Peyer's patch (tissue), 4 donors: ENCODE results near the gene RASGRP4. TPM values are rescaled to one million over a fixed set of nuclear protein-coding genes. Genes with fewer than 3 reads are reported as not detected.

Experiments
- DNase-seq, 3 donors: peaks; one replicate each; pipeline ENCODE4 v3.0.0-alpha.2; 2017 to 2019
- H3K27ac ChIP-seq, 4 donors: fragments of 200-600 bp; sonication (generic); one replicate each; pipeline ENCODE4 v1.5.1; 2016 to 2019
- H3K27me3 ChIP-seq, 2 donors: fragments of 200-600 bp; sonication (generic); one replicate each; pipeline ENCODE4 v1.5.1; 2019
- H3K36me3 ChIP-seq, 3 donors: fragments of 200-600 bp; sonication (generic); one replicate each; pipeline ENCODE4 v1.5.1; 2016 to 2019
- H3K4me1 ChIP-seq, 4 donors: fragments of 200-600 bp; sonication (generic); one replicate each; pipeline ENCODE4 v1.5.1; 2016 to 2019
- H3K4me3 ChIP-seq, 4 donors: fragments of 200-600 bp; sonication (generic); 1 replicate in 3 of 4; 2 replicates in 1 of 4; pipeline ENCODE4 v1.5.1; 2016 to 2019; ENCODE audit warnings: mild to moderate bottlenecking in 1 of 4
- H3K9me3 ChIP-seq, 4 donors: fragments of 200-600 bp; sonication (generic); one replicate each; pipeline ENCODE4 v1.5.1; 2016 to 2019; ENCODE audit warnings: mild to moderate bottlenecking in 1 of 4
- POLR2A ChIP-seq, 2 donors: fragments of 450-650 bp; IDR thresholded peaks; one replicate each; pipeline ENCODE4 v1.5.1; 2017; ENCODE audit warnings: antibody characterized with exemption in 2 of 2, mild to moderate bottlenecking in 2 of 2, moderate library complexity in 2 of 2
- total RNA-seq, 4 donors: library from RNA; depleted of rRNA; stranded (reverse); fragments of >200 nt; gene quantifications; one replicate each; pipeline ENCODE4 v1.1.0, GENCODE V29; 2016
- TF ChIP-seq, protein P1 (sequence below), 6 experiments: fragments of 450-650 bp in 4 of 6; fragments of 200-600 bp in 2 of 6; sonication (generic) in 1 of 6; IDR thresholded peaks; one replicate each; pipeline ENCODE4 v1.5.1; 2017 to 2019; ENCODE audit warnings: antibody characterized with exemption in 6 of 6, mild to moderate bottlenecking in 3 of 6, moderate library complexity in 1 of 6

RASGRP4 gene
- total RNA-seq, 4 donors from 2014 or later, result 0.70 to 9.1 (median 1.7) TPM

DNA sequence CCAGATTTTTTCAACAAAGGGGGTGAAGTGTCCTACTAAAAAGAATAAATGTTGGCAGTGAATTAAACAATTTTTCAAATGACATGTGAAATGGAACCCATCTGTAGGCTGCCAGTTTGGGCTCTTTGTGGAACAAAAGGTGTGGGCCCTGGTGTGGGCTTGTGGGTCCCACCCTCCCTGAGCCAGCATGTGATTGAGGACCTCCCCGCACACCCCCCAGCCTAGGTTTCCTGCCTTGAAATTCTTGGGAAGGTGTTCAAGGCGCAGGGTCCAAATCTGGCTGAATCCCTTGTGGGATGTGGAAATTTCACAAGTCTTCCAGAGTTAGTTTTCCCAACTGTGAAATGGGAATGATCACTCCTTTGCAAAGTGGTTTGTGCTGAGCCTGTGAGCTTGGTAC is 42.3 kb downstream of the RASGRP4 start:
- Histone ChIP-seq H3K4me3 (no peak overlapping the region), H3K4me1 (peaks cover 4 to 34% (median 22%) of the 10 kb centered on the region in 4 donors), H3K9me3 (no peaks in the 10 kb centered on the region), H3K36me3 (peaks cover 0 to 61% (median 0%) of the 10 kb centered on the region in 3 donors), H3K27me3 (no peaks in the 10 kb centered on the region), H3K27ac (no peak overlapping the region)
- no peak for TF ChIP-seq POLR2A (IDR thresholded peaks at IDR 0.05)
- TF ChIP-seq, protein P1, sequence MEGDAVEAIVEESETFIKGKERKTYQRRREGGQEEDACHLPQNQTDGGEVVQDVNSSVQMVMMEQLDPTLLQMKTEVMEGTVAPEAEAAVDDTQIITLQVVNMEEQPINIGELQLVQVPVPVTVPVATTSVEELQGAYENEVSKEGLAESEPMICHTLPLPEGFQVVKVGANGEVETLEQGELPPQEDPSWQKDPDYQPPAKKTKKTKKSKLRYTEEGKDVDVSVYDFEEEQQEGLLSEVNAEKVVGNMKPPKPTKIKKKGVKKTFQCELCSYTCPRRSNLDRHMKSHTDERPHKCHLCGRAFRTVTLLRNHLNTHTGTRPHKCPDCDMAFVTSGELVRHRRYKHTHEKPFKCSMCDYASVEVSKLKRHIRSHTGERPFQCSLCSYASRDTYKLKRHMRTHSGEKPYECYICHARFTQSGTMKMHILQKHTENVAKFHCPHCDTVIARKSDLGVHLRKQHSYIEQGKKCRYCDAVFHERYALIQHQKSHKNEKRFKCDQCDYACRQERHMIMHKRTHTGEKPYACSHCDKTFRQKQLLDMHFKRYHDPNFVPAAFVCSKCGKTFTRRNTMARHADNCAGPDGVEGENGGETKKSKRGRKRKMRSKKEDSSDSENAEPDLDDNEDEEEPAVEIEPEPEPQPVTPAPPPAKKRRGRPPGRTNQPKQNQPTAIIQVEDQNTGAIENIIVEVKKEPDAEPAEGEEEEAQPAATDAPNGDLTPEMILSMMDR (IDR thresholded peaks at IDR 0.05), result no peak
- no peak for DNase-seq

GRCh38 chr19:38383184-38383583 is 42.8 kb downstream of the RASGRP4 start:
- H3K9me3 ChIP-seq, result no peaks in the 10 kb centered on the region
- H3K4me1 ChIP-seq, result peaks cover 4 to 28% (median 16%) of the 10 kb centered on the region in 4 donors
- H3K4me3 ChIP-seq, result no peak overlapping the region
- TF ChIP-seq, protein P1 (IDR thresholded peaks at IDR 0.05), result no peak
- TF ChIP-seq POLR2A (IDR thresholded peaks at IDR 0.05), result no peak
- DNase-seq, result no peak
- no peak overlapping the region for H3K27ac ChIP-seq
- no peaks in the 10 kb centered on the region for H3K27me3 ChIP-seq
- peaks cover 0 to 62% (median 0%) of the 10 kb centered on the region in 3 donors for H3K36me3 ChIP-seq

GRCh38 chr19:38381138-38381537 is 44.9 kb downstream of the RASGRP4 start:
- Histone ChIP-seq H3K27ac (no peak overlapping the region), H3K9me3 (no peaks in the 10 kb centered on the region), H3K36me3 (peaks cover 0 to 82% (median 0%) of the 10 kb centered on the region in 3 donors), H3K4me1 (peaks cover 0 to 17% (median 7%) of the 10 kb centered on the region in 4 donors), H3K27me3 (no peaks in the 10 kb centered on the region), H3K4me3 (no peak overlapping the region)
- DNase-seq, result no peak
- TF ChIP-seq, protein P1 (IDR thresholded peaks at IDR 0.05), result no peak
- TF ChIP-seq POLR2A (IDR thresholded peaks at IDR 0.05), result no peak

DNA sequence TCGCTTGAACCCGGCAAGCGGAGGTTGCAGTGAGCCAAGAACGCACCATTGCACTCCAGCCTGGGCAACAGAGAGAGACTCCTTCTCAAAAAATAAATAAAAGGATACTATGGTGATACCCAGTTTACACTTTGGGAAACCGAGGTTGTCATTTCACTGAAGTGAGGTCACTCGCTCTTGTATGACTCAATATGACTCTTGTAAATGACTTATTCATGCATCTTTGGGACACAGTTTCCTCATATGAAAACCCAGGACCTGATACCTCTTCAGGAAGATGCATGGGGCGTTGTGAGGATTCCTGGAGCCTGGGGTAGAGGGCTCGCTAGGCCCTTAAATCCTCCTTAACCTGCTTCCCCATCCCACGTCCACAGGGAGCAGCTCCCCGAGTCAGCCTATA is 47.2 kb downstream of the RASGRP4 start:
- Histone ChIP-seq H3K4me1 (peaks cover 4 to 19% (median 15%) of the 10 kb centered on the region in 4 donors), H3K9me3 (no peaks in the 10 kb centered on the region), H3K36me3 (peaks cover 0 to 72% (median 0%) of the 10 kb centered on the region in 3 donors), H3K27ac (no peak overlapping the region), H3K4me3 (no peak overlapping the region), H3K27me3 (no peaks in the 10 kb centered on the region)
- DNase-seq, result no peak
- TF ChIP-seq POLR2A (IDR thresholded peaks at IDR 0.05), result no peak
- TF ChIP-seq, protein P1 (IDR thresholded peaks at IDR 0.05), result no peak

DNA sequence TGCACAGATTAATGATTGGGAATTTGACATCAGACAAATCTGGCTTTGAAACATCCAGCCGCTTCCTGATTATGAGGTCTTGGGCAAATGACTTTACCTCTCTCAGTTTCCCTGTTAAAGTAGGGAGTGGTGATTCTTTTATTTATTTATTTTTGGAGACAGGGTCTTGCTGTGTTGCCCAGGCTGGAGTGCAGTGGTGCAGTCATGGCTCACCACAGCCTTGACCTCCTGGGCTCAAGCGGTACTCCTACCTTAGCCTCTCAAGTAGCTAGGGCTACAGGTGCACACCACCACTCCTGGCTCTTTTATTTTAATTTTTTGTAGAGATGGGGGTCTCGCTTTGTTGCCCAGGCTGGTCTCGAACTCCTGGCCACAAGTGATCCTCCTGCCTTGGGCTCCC is 49.0 kb downstream of the RASGRP4 start:
- Histone ChIP-seq H3K4me1 (peaks cover 4 to 19% (median 15%) of the 10 kb centered on the region in 4 donors), H3K36me3 (peaks cover 0 to 54% (median 0%) of the 10 kb centered on the region in 3 donors), H3K9me3 (no peaks in the 10 kb centered on the region), H3K4me3 (no peak overlapping the region), H3K27me3 (no peaks in the 10 kb centered on the region), H3K27ac (no peak overlapping the region)
- TF ChIP-seq, protein P1 (IDR thresholded peaks at IDR 0.05), result no peak
- no peak for TF ChIP-seq POLR2A (IDR thresholded peaks at IDR 0.05)
- no peak for DNase-seq

- H3K27ac ChIP-seq, result no peak overlapping the region
- no peak for DNase-seq
- TF ChIP-seq POLR2A (IDR thresholded peaks at IDR 0.05), result no peak
- TF ChIP-seq, protein P1 (IDR thresholded peaks at IDR 0.05), result no peak
- H3K4me3 ChIP-seq, result no peak overlapping the region
- H3K36me3 ChIP-seq, result peaks cover 0 to 50% (median 0%) of the 10 kb centered on the region in 3 donors
- H3K27me3 ChIP-seq, result no peaks in the 10 kb centered on the region
- peaks cover 4 to 19% (median 15%) of the 10 kb centered on the region in 4 donors for H3K4me1 ChIP-seq
- no peaks in the 10 kb centered on the region for H3K9me3 ChIP-seq
Measured at GRCh38 chr19:38376576-38376975, 49.4 kb downstream of the RASGRP4 start.
